Measurements from ENCODE around the gene CTNND2.

The CTNND2 gene

GRCh38 chr5:11311731-11312130 is 592.5 kb downstream of the CTNND2 start:
- no peak overlapping the region for H3K9ac ChIP-seq
- H4K20me1 ChIP-seq: no peaks in the 10 kb centered on the region
- H3K4me1 ChIP-seq: no peaks in the 10 kb centered on the region
- no peak overlapping the region for H3K27ac ChIP-seq
- no peak overlapping the region for H3K4me3 ChIP-seq
- no peak for TF ChIP-seq Cebpa-rat (IDR thresholded peaks at IDR 0.05)
- no peak overlapping the region for H3K4me2 ChIP-seq
- H3K36me3 ChIP-seq: no peaks in the 10 kb centered on the region
- H3K27me3 ChIP-seq: no peaks in the 10 kb centered on the region
- peaks cover 0 to 51% (median 12%) of the 10 kb centered on the region in 11 experiments; a peak in 14 of 22 replicates for H3K9me3 ChIP-seq (replicated peaks in 1 of 11)

- no peaks in the 10 kb centered on the region for H3K4me1 ChIP-seq
- no peak overlapping the region for H3K4me2 ChIP-seq
- no peak overlapping the region for H3K27ac ChIP-seq
- TF ChIP-seq Cebpa-rat (IDR thresholded peaks at IDR 0.05): no peak
- no peaks in the 10 kb centered on the region for H4K20me1 ChIP-seq
- no peaks in the 10 kb centered on the region for H3K27me3 ChIP-seq
- H3K9ac ChIP-seq: no peak overlapping the region
- H3K4me3 ChIP-seq: no peak overlapping the region
- H3K36me3 ChIP-seq: no peaks in the 10 kb centered on the region
- H3K9me3 ChIP-seq (replicated peaks in 1 of 11): peaks cover 0 to 51% (median 12%) of the 10 kb centered on the region in 11 experiments; a peak in 14 of 22 replicates
Measured at GRCh38 chr5:11311272-11311671, 593.0 kb downstream of the CTNND2 start.

GRCh38 chr5:11310158-11310557 is 594.1 kb downstream of the CTNND2 start:
- H3K4me1 ChIP-seq: no peaks in the 10 kb centered on the region
- no peak overlapping the region for H3K4me2 ChIP-seq
- TF ChIP-seq Cebpa-rat (IDR thresholded peaks at IDR 0.05): no peak

GRCh38 chr5:11306365-11306764 is 597.9 kb downstream of the CTNND2 start:
- Histone ChIP-seq H3K27ac (no peak overlapping the region), H3K9me3 (replicated peaks in 1 of 11) (peaks cover 0 to 27% (median 3%) of the 10 kb centered on the region in 11 experiments; a peak in 10 of 22 replicates), H3K4me3 (no peak overlapping the region), H3K4me2 (no peak overlapping the region), H4K20me1 (no peaks in the 10 kb centered on the region), H3K4me1 (peaks cover 0 to 24% (median 13%) of the 10 kb centered on the region in 10 experiments; a peak in 11 of 20 replicates), H3K27me3 (no peaks in the 10 kb centered on the region), H3K36me3 (no peaks in the 10 kb centered on the region), H3K9ac (no peak overlapping the region)
- TF ChIP-seq Cebpa-rat (IDR thresholded peaks at IDR 0.05): no peak

More at GRCh38 chr5:11310158-11310557, 594.1 kb downstream of the CTNND2 start:
- Histone ChIP-seq H3K4me3 (no peak overlapping the region), H3K27me3 (no peaks in the 10 kb centered on the region), H3K27ac (no peak overlapping the region), H3K9me3 (replicated peaks in 1 of 11) (peaks cover 0 to 51% (median 12%) of the 10 kb centered on the region in 11 experiments; a peak in 14 of 22 replicates), H3K9ac (no peak overlapping the region), H4K20me1 (no peaks in the 10 kb centered on the region), H3K36me3 (no peaks in the 10 kb centered on the region)

- Histone ChIP-seq H3K9me3 (replicated peaks in 1 of 11) (peaks cover 0 to 25% (median 3%) of the 10 kb centered on the region in 11 experiments; a peak in 10 of 22 replicates), H3K9ac (no peak overlapping the region)
Measured at GRCh38 chr5:11305245-11305644, 599.0 kb downstream of the CTNND2 start.

GRCh38 chr5:11304641-11305040 is 599.6 kb downstream of the CTNND2 start:
- Histone ChIP-seq H3K27me3 (no peaks in the 10 kb centered on the region), H3K4me2 (no peak overlapping the region), H3K4me3 (no peak overlapping the region), H3K27ac (no peak overlapping the region), H3K9ac (no peak overlapping the region), H4K20me1 (no peaks in the 10 kb centered on the region), H3K4me1 (peaks cover 0 to 39% (median 16%) of the 10 kb centered on the region in 10 experiments; a peak in 11 of 20 replicates), H3K9me3 (replicated peaks in 1 of 11) (peaks cover 0 to 19% (median 1%) of the 10 kb centered on the region in 11 experiments; a peak in 10 of 22 replicates), H3K36me3 (no peaks in the 10 kb centered on the region)
- no peak for TF ChIP-seq Cebpa-rat (IDR thresholded peaks at IDR 0.05)

More at GRCh38 chr5:11305245-11305644, 599.0 kb downstream of the CTNND2 start:
- no peak overlapping the region for H3K27ac ChIP-seq
- no peak overlapping the region for H3K4me2 ChIP-seq
- no peaks in the 10 kb centered on the region for H3K27me3 ChIP-seq
- no peaks in the 10 kb centered on the region for H3K36me3 ChIP-seq
- H3K4me1 ChIP-seq: peaks cover 0 to 35% (median 16%) of the 10 kb centered on the region in 10 experiments; a peak in 11 of 20 replicates
- H4K20me1 ChIP-seq: no peaks in the 10 kb centered on the region
- no peak for TF ChIP-seq Cebpa-rat (IDR thresholded peaks at IDR 0.05)
- H3K4me3 ChIP-seq: no peak overlapping the region

- H3K4me2 ChIP-seq: peak overlapping the region in 8 of 11 experiments; percentile 5 to 80 (median 60); a peak in 13 of 22 replicates
- H3K4me3 ChIP-seq: no peak overlapping the region
- H3K27me3 ChIP-seq: no peaks in the 10 kb centered on the region
- H3K27ac ChIP-seq: peak overlapping the region in 7 of 11 experiments; percentile 13 to 57 (median 22); a peak in 12 of 22 replicates
- peak in 8 of 11 experiments; percentile 42 to 88 (median 65); a peak in 13 of 22 replicates for TF ChIP-seq Cebpa-rat (IDR thresholded peaks at IDR 0.05)
- H3K4me1 ChIP-seq: peaks cover 0 to 39% (median 16%) of the 10 kb centered on the region in 10 experiments; a peak in 11 of 20 replicates
- no peaks in the 10 kb centered on the region for H4K20me1 ChIP-seq
- H3K9ac ChIP-seq: no peak overlapping the region
- no peaks in the 10 kb centered on the region for H3K36me3 ChIP-seq
- H3K9me3 ChIP-seq (replicated peaks in 1 of 11): peaks cover 0 to 10% (median 0%) of the 10 kb centered on the region in 11 experiments; a peak in 3 of 22 replicates
Measured at GRCh38 chr5:11302663-11303062, 601.6 kb downstream of the CTNND2 start.

- peaks cover 0 to 10% (median 0%) of the 10 kb centered on the region in 11 experiments; a peak in 3 of 22 replicates for H3K9me3 ChIP-seq (replicated peaks in 1 of 11)
- H3K4me3 ChIP-seq: no peak overlapping the region
- H3K4me1 ChIP-seq: peaks cover 0 to 39% (median 16%) of the 10 kb centered on the region in 10 experiments; a peak in 11 of 20 replicates
- no peaks in the 10 kb centered on the region for H3K27me3 ChIP-seq
- H3K27ac ChIP-seq: peak overlapping the region in 2 of 11 experiments; percentile 12 to 13; a peak in 3 of 22 replicates
- peak overlapping the region in 5 of 11 experiments; percentile 28 to 80 (median 59); a peak in 11 of 22 replicates for H3K4me2 ChIP-seq
- H4K20me1 ChIP-seq: no peaks in the 10 kb centered on the region
- H3K9ac ChIP-seq: no peak overlapping the region
- no peaks in the 10 kb centered on the region for H3K36me3 ChIP-seq
- no peak for TF ChIP-seq Cebpa-rat (IDR thresholded peaks at IDR 0.05)
Measured at GRCh38 chr5:11301171-11301570, 603.1 kb downstream of the CTNND2 start.

GRCh38 chr5:11300736-11301135 is 603.5 kb downstream of the CTNND2 start:
- Histone ChIP-seq H3K9me3 (replicated peaks in 1 of 11) (peaks cover 0 to 10% (median 0%) of the 10 kb centered on the region in 11 experiments; a peak in 3 of 22 replicates), H3K4me1 (peaks cover 0 to 39% (median 16%) of the 10 kb centered on the region in 10 experiments; a peak in 11 of 20 replicates), H3K4me3 (no peak overlapping the region), H3K36me3 (no peaks in the 10 kb centered on the region), H3K9ac (no peak overlapping the region), H3K27me3 (no peaks in the 10 kb centered on the region), H3K4me2 (peak overlapping the region in 5 of 11 experiments; percentile 28 to 80 (median 59); a peak in 11 of 22 replicates), H4K20me1 (no peaks in the 10 kb centered on the region), H3K27ac (peak overlapping the region in 1 of 11 experiments; percentile 13; a peak in 1 of 22 replicates)
- TF ChIP-seq Cebpa-rat (IDR thresholded peaks at IDR 0.05): no peak
